WTC11 (cell line): ENCODE results near the gene ZFPM1. TPM values are rescaled to one million over a fixed set of nuclear protein-coding genes. Genes with fewer than 3 reads are reported as not detected.
"Not testable (repeated sequence)": the region's sequence is repeated elsewhere in the genome, so short reads cannot be mapped to it uniquely, and the experiment has no call there.

Source experiments
- ATAC-seq: fragments of 200-7000 bp; cut with Tn5 transposase; 2 replicates; pipeline ENCODE4 v1.10.0; 2021; ENCODE audit warnings: mild to moderate bottlenecking, moderate library complexity
- CTCF ChIA-PET: fragments of 300-600 bp; sonication (Branson Sonifier 250); formaldehyde crosslinking; loops from one replicate; lab custom pipeline; 2021; ENCODE audit warnings: antibody characterized with exemption; lab: Charles Lee
- POLR2A ChIA-PET: fragments of 350-600 bp; sonication (Branson Sonifier 250); formaldehyde crosslinking; loops from one replicate; lab custom pipeline; 2021; ENCODE audit warnings: antibody characterized with exemption; lab: Charles Lee
- DNase-seq: peaks from one replicate; pipeline ENCODE4 v3.0.0; 2021; ENCODE audit warnings: low spot score
- H3K27ac Mint-ChIP-seq: 2 replicates; pipeline ENCODE4 v1.8.0; 2021; ENCODE audit warnings: mixed read lengths
- H3K27me3 Mint-ChIP-seq: 2 replicates; pipeline ENCODE4 v1.8.0; 2021; ENCODE audit warnings: low read depth, mild to moderate bottlenecking, moderate library complexity, mixed read lengths
- H3K36me3 Mint-ChIP-seq: 2 replicates; pipeline ENCODE4 v1.8.0; 2021; ENCODE audit warnings: mixed read lengths
- H3K4me1 Mint-ChIP-seq: 2 replicates; pipeline ENCODE4 v1.8.0; 2022; ENCODE audit warnings: mixed read lengths
- H3K4me3 Mint-ChIP-seq: 2 replicates; pipeline ENCODE4 v1.8.0; 2021; ENCODE audit warnings: mild to moderate bottlenecking, moderate library complexity, mixed read lengths
- H3K9me3 Mint-ChIP-seq: 2 replicates; pipeline ENCODE4 v1.8.0; 2021; ENCODE audit warnings: mixed read lengths
- FOXJ3 ChIP-seq: sonication (generic); formaldehyde crosslinking; IDR thresholded peaks from 2 replicates; pipeline ENCODE4 v1.9.0; 2021; ENCODE audit warnings: missing genetic modification reagents, mild to moderate bottlenecking, borderline replicate concordance
- JUN ChIP-seq: sonication (generic); formaldehyde crosslinking; IDR thresholded peaks from 2 replicates; pipeline ENCODE4 v1.8.0; 2023; ENCODE audit warnings: mild to moderate bottlenecking, missing genetic modification reagents
- RELA ChIP-seq: sonication (generic); formaldehyde crosslinking; IDR thresholded peaks from 2 replicates; pipeline ENCODE4 v1.8.1; 2022; ENCODE audit warnings: missing genetic modification reagents, mild to moderate bottlenecking, borderline replicate concordance
- TCF7 ChIP-seq: sonication (generic); formaldehyde crosslinking; IDR thresholded peaks from 2 replicates; pipeline ENCODE4 v1.8.0; 2022; ENCODE audit warnings: mild to moderate bottlenecking, low read depth, missing genetic modification reagents, moderate library complexity
- TEAD1 ChIP-seq: sonication (generic); formaldehyde crosslinking; IDR thresholded peaks from 2 replicates; pipeline ENCODE4 v1.8.0; 2022; ENCODE audit warnings: mild to moderate bottlenecking, missing genetic modification reagents
- TEAD4 ChIP-seq: sonication (generic); formaldehyde crosslinking; IDR thresholded peaks from 2 replicates; pipeline ENCODE4 v1.8.0; 2022; ENCODE audit warnings: mild to moderate bottlenecking, missing genetic modification reagents
- ZNF232 ChIP-seq: sonication (generic); formaldehyde crosslinking; IDR thresholded peaks from 2 replicates; pipeline ENCODE4 v1.8.0; 2022; ENCODE audit warnings: mild to moderate bottlenecking, missing genetic modification reagents
- ZNF263 ChIP-seq: sonication (generic); formaldehyde crosslinking; IDR thresholded peaks from 2 replicates; pipeline ENCODE4 v1.8.1; 2022; ENCODE audit warnings: low read depth, mild to moderate bottlenecking, moderate library complexity, missing genetic modification reagents
- ZNF317 ChIP-seq: sonication (generic); formaldehyde crosslinking; IDR thresholded peaks from 2 replicates; pipeline ENCODE4 v1.8.1; 2023; ENCODE audit warnings: low read depth, mild to moderate bottlenecking, moderate library complexity, missing genetic modification reagents, borderline replicate concordance
- ZNF423 ChIP-seq: fragments of 250-450 bp; sonication (Bioruptor Pico); IDR thresholded peaks from 2 replicates; pipeline ENCODE4 v2.1.2; 2022; ENCODE audit warnings: mild to moderate bottlenecking, moderate library complexity
- total RNA-seq: library from RNA; stranded (reverse); gene quantifications from 3 replicates; pipeline ENCODE4 v1.2.3, GENCODE V29; 2021
- TF ChIP-seq, protein P1 (sequence below): fragments of 250-450 bp; sonication (Bioruptor Pico); IDR thresholded peaks from 2 replicates; pipeline ENCODE4 v2.1.2; 2022; ENCODE audit warnings: mild to moderate bottlenecking, moderate library complexity
- TF ChIP-seq, protein P2 (sequence below): sonication (generic); formaldehyde crosslinking; IDR thresholded peaks from 2 replicates; pipeline ENCODE4 v1.8.1; 2022; ENCODE audit warnings: mild to moderate bottlenecking, moderate library complexity, missing genetic modification reagents
- TF ChIP-seq, protein P3 (sequence below): sonication (generic); formaldehyde crosslinking; IDR thresholded peaks from 2 replicates; pipeline ENCODE4 v1.8.0; 2022; ENCODE audit warnings: missing genetic modification reagents
- TF ChIP-seq, protein P4 (sequence below): sonication (generic); formaldehyde crosslinking; IDR thresholded peaks from 2 replicates; pipeline ENCODE4 v1.8.1; 2023; ENCODE audit warnings: mild to moderate bottlenecking, missing genetic modification reagents
- TF ChIP-seq, protein P5 (sequence below): sonication (generic); formaldehyde crosslinking; IDR thresholded peaks from 2 replicates; pipeline ENCODE4 v1.8.1; 2022; ENCODE audit warnings: low read depth, mild to moderate bottlenecking, moderate library complexity, missing genetic modification reagents, borderline replicate concordance
- TF ChIP-seq, protein P6 (sequence below): sonication (generic); formaldehyde crosslinking; conservative IDR thresholded peaks from 2 replicates; pipeline ENCODE4 v1.8.1; 2023; ENCODE audit warnings: mild to moderate bottlenecking, low read depth, missing genetic modification reagents, moderate library complexity

Gene ZFPM1
- total RNA-seq, 1 experiment from 2014 or later, result 9.3 TPM

DNA sequence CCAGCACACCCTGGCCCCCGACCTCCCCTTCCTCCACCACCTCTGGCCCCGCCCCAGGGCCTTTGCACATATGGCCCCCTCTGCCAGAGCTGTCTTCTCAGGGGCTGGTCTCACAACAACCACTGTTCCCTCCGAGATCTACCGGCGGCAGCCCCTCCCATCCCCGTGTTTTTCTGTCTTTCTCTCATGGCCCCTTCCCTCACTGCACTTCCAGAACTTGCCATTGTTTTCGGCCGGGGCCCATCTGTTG lies 30.2 kb downstream of the ZFPM1 start:
- Mint-ChIP-seq H3K4me1 (peaks cover 5% of the 10 kb centered on the region; the same call in 1 of the 2 replicates), H3K9me3 (no peaks in the 10 kb centered on the region), H3K4me3 (no peak overlapping the region), H3K27me3 (no peaks in the 10 kb centered on the region), H3K27ac (peak overlapping the region; percentile 74; the same call in 1 of the 2 replicates), H3K36me3 (no peaks in the 10 kb centered on the region)
- ChIA-PET CTCF (no interaction called here), POLR2A (no interaction called here)
- DNase-seq (no peak), ATAC-seq (no peak)
- TF ChIP-seq ZNF423 (no peak), TEAD1 (no peak), TCF7 (CRISPR knock-in tag) (no peak)

DNA sequence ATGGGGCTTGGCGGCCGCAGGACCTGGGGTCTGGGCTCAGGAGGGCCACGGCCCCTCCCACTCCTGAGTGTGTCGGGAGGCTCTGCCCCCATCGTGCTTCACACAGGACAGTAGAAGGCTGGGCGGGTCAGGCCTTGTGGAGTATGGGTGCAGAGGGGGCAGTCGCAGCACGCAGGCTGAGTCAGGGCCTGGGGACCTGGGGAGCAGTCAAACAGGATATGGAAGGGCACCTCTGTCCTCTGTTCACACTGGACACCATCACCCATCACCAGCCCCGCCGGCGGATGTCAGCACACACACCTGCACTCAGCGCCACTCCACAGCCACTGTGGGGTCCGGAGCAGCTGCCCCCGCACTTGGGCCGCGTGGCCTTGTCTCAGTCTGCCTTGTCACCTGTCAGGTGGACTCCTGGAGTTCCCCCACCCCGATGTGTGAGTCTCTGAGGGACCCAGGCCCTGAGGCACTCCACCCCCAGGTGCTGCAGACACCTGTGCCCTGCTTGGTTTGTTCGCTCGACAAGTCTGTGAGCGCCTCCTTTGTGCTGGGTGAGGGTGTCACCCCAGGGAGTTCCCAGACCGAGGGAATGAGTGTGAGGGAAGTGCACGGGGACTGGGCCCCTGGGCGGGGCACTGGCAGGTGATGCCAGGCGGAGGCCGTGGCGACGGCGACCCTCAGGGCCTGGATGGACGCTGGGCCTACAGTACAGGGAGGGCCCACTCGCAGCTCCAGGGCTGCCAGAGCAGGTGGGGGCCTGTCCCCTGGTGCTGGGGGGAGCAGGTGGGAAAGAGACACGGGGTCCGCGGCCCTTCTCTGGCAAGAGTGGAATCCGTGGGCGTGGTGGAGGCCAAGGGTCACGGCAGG lies 31.7 kb downstream of the ZFPM1 start:
- TF ChIP-seq ZNF317 (CRISPR knock-in tag), result no peak
- TF ChIP-seq, protein P1, sequence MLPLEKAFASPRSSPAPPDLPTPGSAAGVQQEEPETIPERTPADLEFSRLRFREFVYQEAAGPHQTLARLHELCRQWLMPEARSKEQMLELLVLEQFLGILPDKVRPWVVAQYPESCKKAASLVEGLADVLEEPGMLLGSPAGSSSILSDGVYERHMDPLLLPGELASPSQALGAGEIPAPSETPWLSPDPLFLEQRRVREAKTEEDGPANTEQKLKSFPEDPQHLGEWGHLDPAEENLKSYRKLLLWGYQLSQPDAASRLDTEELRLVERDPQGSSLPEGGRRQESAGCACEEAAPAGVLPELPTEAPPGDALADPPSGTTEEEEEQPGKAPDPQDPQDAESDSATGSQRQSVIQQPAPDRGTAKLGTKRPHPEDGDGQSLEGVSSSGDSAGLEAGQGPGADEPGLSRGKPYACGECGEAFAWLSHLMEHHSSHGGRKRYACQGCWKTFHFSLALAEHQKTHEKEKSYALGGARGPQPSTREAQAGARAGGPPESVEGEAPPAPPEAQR (CRISPR knock-in tag), result no peak
- TF ChIP-seq, protein P2, sequence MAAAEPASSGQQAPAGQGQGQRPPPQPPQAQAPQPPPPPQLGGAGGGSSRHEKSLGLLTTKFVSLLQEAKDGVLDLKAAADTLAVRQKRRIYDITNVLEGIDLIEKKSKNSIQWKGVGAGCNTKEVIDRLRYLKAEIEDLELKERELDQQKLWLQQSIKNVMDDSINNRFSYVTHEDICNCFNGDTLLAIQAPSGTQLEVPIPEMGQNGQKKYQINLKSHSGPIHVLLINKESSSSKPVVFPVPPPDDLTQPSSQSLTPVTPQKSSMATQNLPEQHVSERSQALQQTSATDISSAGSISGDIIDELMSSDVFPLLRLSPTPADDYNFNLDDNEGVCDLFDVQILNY (CRISPR knock-in tag), result no peak
- no peak for TF ChIP-seq TEAD4 (CRISPR knock-in tag)
- TF ChIP-seq ZNF232, result no peak
- TF ChIP-seq TCF7 (CRISPR knock-in tag), result no peak
- TF ChIP-seq JUN (CRISPR knock-in tag), result no peak
- TF ChIP-seq, protein P3, sequence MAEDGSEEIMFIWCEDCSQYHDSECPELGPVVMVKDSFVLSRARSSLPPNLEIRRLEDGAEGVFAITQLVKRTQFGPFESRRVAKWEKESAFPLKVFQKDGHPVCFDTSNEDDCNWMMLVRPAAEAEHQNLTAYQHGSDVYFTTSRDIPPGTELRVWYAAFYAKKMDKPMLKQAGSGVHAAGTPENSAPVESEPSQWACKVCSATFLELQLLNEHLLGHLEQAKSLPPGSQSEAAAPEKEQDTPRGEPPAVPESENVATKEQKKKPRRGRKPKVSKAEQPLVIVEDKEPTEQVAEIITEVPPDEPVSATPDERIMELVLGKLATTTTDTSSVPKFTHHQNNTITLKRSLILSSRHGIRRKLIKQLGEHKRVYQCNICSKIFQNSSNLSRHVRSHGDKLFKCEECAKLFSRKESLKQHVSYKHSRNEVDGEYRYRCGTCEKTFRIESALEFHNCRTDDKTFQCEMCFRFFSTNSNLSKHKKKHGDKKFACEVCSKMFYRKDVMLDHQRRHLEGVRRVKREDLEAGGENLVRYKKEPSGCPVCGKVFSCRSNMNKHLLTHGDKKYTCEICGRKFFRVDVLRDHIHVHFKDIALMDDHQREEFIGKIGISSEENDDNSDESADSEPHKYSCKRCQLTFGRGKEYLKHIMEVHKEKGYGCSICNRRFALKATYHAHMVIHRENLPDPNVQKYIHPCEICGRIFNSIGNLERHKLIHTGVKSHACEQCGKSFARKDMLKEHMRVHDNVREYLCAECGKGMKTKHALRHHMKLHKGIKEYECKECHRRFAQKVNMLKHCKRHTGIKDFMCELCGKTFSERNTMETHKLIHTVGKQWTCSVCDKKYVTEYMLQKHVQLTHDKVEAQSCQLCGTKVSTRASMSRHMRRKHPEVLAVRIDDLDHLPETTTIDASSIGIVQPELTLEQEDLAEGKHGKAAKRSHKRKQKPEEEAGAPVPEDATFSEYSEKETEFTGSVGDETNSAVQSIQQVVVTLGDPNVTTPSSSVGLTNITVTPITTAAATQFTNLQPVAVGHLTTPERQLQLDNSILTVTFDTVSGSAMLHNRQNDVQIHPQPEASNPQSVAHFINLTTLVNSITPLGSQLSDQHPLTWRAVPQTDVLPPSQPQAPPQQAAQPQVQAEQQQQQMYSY (CRISPR knock-in tag), result no peak
- TF ChIP-seq, protein P4, sequence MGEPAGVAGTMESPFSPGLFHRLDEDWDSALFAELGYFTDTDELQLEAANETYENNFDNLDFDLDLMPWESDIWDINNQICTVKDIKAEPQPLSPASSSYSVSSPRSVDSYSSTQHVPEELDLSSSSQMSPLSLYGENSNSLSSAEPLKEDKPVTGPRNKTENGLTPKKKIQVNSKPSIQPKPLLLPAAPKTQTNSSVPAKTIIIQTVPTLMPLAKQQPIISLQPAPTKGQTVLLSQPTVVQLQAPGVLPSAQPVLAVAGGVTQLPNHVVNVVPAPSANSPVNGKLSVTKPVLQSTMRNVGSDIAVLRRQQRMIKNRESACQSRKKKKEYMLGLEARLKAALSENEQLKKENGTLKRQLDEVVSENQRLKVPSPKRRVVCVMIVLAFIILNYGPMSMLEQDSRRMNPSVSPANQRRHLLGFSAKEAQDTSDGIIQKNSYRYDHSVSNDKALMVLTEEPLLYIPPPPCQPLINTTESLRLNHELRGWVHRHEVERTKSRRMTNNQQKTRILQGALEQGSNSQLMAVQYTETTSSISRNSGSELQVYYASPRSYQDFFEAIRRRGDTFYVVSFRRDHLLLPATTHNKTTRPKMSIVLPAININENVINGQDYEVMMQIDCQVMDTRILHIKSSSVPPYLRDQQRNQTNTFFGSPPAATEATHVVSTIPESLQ (CRISPR knock-in tag), result no peak
- TF ChIP-seq, protein P5, sequence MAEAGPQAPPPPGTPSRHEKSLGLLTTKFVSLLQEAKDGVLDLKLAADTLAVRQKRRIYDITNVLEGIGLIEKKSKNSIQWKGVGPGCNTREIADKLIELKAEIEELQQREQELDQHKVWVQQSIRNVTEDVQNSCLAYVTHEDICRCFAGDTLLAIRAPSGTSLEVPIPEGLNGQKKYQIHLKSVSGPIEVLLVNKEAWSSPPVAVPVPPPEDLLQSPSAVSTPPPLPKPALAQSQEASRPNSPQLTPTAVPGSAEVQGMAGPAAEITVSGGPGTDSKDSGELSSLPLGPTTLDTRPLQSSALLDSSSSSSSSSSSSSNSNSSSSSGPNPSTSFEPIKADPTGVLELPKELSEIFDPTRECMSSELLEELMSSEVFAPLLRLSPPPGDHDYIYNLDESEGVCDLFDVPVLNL (CRISPR knock-in tag), result no peak
- TF ChIP-seq FOXJ3 (CRISPR knock-in tag), result no peak
- TF ChIP-seq RELA, result no peak
- TF ChIP-seq ZNF263, result no peak
- TF ChIP-seq, protein P6, sequence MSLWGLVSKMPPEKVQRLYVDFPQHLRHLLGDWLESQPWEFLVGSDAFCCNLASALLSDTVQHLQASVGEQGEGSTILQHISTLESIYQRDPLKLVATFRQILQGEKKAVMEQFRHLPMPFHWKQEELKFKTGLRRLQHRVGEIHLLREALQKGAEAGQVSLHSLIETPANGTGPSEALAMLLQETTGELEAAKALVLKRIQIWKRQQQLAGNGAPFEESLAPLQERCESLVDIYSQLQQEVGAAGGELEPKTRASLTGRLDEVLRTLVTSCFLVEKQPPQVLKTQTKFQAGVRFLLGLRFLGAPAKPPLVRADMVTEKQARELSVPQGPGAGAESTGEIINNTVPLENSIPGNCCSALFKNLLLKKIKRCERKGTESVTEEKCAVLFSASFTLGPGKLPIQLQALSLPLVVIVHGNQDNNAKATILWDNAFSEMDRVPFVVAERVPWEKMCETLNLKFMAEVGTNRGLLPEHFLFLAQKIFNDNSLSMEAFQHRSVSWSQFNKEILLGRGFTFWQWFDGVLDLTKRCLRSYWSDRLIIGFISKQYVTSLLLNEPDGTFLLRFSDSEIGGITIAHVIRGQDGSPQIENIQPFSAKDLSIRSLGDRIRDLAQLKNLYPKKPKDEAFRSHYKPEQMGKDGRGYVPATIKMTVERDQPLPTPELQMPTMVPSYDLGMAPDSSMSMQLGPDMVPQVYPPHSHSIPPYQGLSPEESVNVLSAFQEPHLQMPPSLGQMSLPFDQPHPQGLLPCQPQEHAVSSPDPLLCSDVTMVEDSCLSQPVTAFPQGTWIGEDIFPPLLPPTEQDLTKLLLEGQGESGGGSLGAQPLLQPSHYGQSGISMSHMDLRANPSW (CRISPR knock-in tag), result no peak
- no peaks in the 10 kb centered on the region for H3K36me3 Mint-ChIP-seq
- no peaks in the 10 kb centered on the region for H3K9me3 Mint-ChIP-seq
- ATAC-seq (no peak), DNase-seq (no peak)
- ChIA-PET CTCF (interaction anchor here (0.6 to 1.3 kb wide), 3 partner anchors 9 to 54 kb away, joined by 3 to 4 read pairs (median 4); no protein-coding TSS in a partner anchor), POLR2A (no interaction called here)
- H3K27me3 Mint-ChIP-seq, result no peaks in the 10 kb centered on the region
- peaks cover 5% of the 10 kb centered on the region; the same call in 1 of the 2 replicates for H3K4me1 Mint-ChIP-seq
- no peak overlapping the region for H3K27ac Mint-ChIP-seq
- no peak overlapping the region for H3K4me3 Mint-ChIP-seq

DNA sequence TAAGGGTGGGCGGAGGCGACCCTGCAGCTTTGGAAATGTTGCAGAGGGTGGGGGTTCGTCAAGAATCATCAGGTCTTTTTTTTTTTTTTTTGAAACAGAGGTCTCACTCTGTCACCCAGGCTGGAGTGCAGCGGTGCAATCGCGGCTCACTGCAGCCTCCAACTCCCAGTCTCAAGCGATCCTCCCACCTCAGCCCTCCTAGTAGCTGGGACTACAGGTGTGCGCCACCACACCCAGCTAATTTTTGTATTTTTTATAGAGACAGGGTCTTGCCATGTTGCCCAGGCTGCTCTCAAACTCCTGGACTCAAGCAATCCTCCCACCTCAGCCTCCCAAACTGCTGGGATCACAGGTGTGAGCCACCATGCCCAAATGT lies 32.3 kb downstream of the ZFPM1 start:
- not testable (repeated sequence) for H3K4me3 Mint-ChIP-seq, H3K27me3 Mint-ChIP-seq, DNase-seq, ATAC-seq, H3K9me3 Mint-ChIP-seq, H3K4me1 Mint-ChIP-seq, H3K27ac Mint-ChIP-seq, H3K36me3 Mint-ChIP-seq
- ChIA-PET CTCF (interaction anchor here (0.6 to 1.3 kb wide), 3 partner anchors 9 to 55 kb away, joined by 3 to 4 read pairs (median 4); no protein-coding TSS in a partner anchor), POLR2A (interaction anchor here (0.7 kb wide), 1 partner anchor 323 kb away, joined by 5 read pairs; no protein-coding TSS in a partner anchor)
